Gastrocnemius medialis (tissue), 4 donors: ENCODE measurements around the gene DOCK10.

Experiments used
- POLR2A ChIP-seq, 2 donors: fragments of 450-650 bp; IDR thresholded peaks; one replicate each; pipeline ENCODE4 v1.6.1; 2017; ENCODE audit warnings: antibody characterized with exemption in 2 of 2, mild to moderate bottlenecking in 2 of 2, moderate library complexity in 2 of 2
- TF ChIP-seq, protein P1 (sequence below), 5 experiments: fragments of 450-650 bp in 3 of 5; fragments of 200-600 bp in 2 of 5; sonication (generic) in 2 of 5; IDR thresholded peaks in 4 of 5; conservative IDR thresholded peaks in 1 of 5; 1 replicate in 4 of 5; 2 replicates in 1 of 5; pipeline ENCODE4 v1.5.1; 2016 to 2019; ENCODE audit warnings: antibody characterized with exemption in 5 of 5, mild to moderate bottlenecking in 3 of 5, moderate library complexity in 3 of 5

DNA sequence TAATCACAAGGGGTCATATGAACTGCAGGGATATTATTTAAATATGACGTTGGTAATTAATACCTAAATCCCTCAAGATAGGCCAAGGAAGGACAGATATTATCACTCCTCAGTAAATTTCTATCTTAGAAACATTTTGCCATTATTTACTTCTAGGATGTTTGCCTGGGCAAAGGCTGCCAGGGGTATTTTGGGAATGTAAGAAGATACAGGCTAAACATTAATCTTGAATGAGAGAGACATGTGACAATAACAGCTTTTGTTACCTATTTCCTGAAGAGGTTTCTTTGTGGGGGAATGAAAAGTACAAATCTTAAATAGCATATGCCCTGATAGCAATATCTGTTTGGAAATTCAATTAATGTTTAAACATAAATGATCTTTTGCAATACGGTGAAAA, 325.3 kb downstream of the DOCK10 start:
- TF ChIP-seq POLR2A (IDR thresholded peaks at IDR 0.05) = no peak
- TF ChIP-seq, protein P1, sequence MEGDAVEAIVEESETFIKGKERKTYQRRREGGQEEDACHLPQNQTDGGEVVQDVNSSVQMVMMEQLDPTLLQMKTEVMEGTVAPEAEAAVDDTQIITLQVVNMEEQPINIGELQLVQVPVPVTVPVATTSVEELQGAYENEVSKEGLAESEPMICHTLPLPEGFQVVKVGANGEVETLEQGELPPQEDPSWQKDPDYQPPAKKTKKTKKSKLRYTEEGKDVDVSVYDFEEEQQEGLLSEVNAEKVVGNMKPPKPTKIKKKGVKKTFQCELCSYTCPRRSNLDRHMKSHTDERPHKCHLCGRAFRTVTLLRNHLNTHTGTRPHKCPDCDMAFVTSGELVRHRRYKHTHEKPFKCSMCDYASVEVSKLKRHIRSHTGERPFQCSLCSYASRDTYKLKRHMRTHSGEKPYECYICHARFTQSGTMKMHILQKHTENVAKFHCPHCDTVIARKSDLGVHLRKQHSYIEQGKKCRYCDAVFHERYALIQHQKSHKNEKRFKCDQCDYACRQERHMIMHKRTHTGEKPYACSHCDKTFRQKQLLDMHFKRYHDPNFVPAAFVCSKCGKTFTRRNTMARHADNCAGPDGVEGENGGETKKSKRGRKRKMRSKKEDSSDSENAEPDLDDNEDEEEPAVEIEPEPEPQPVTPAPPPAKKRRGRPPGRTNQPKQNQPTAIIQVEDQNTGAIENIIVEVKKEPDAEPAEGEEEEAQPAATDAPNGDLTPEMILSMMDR (IDR thresholded peaks at IDR 0.05 in 4 of 5, conservative IDR thresholded peaks at IDR 0.05 in 1 of 5) = no peak
